ENCODE measurements around the gene FSD1L.
"Not testable (repeated sequence)": the region's sequence is repeated elsewhere in the genome, so short reads cannot be mapped to it uniquely, and the experiment has no call there.

Gene FSD1L

DNA sequence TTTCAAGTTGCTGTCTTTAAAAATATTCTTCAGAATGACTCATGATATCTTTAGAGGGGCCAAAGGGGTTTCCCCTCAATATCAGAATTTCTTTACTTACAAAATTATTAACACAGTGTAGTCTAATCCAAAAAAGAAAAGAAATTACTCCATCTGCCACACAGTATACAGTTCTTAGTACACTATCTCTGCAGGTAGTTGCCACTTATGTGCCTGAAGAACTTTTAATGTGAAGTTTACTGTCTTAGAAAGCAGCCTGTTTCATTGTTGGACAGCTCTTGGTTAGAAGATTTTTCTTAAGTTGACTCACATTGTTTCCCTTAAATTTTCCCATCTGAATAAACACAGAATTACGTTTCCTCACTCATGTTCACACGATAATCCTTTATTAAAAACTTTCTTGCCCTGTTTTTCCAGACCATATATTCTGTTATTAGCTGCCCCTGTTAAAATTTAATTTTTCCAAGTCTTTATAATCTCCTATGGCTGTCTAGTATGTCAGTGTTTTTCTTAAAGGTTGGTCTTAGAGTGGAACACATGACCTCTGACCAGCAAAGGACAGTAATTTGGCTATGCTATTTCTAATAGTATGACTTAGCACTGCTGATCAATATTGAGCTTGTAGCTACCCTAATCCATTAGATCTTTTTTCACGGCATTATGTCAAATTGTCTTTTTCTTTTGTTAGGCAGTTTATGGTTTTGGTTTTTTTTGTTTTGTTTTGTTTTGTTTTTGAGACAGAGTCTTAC, 88.3 kb downstream of the FSD1L start:
- no peak for DNase-seq (ENCODE audit: low spot score)
- in situ Hi-C loops (cut with MboI; ENCODE audit: low sequenced_read_pairs, unreplicated experiment) = no loop called here
- TF ChIP-seq, protein P1, sequence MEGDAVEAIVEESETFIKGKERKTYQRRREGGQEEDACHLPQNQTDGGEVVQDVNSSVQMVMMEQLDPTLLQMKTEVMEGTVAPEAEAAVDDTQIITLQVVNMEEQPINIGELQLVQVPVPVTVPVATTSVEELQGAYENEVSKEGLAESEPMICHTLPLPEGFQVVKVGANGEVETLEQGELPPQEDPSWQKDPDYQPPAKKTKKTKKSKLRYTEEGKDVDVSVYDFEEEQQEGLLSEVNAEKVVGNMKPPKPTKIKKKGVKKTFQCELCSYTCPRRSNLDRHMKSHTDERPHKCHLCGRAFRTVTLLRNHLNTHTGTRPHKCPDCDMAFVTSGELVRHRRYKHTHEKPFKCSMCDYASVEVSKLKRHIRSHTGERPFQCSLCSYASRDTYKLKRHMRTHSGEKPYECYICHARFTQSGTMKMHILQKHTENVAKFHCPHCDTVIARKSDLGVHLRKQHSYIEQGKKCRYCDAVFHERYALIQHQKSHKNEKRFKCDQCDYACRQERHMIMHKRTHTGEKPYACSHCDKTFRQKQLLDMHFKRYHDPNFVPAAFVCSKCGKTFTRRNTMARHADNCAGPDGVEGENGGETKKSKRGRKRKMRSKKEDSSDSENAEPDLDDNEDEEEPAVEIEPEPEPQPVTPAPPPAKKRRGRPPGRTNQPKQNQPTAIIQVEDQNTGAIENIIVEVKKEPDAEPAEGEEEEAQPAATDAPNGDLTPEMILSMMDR (IDR thresholded peaks at IDR 0.05; ENCODE audit: borderline replicate concordance, control extremely low read depth, extremely low read depth, insufficient read depth, missing control alignments) = no peak

- no peak for DNase-seq (ENCODE audit: low spot score)
- in situ Hi-C loops (cut with MboI; ENCODE audit: low sequenced_read_pairs, unreplicated experiment) = no loop called here
- TF ChIP-seq, protein P1 (IDR thresholded peaks at IDR 0.05; ENCODE audit: borderline replicate concordance, control extremely low read depth, extremely low read depth, insufficient read depth, missing control alignments) = no peak
Measured at GRCh38 chr9:105539452-105539851, 91.6 kb downstream of the FSD1L start.

DNA sequence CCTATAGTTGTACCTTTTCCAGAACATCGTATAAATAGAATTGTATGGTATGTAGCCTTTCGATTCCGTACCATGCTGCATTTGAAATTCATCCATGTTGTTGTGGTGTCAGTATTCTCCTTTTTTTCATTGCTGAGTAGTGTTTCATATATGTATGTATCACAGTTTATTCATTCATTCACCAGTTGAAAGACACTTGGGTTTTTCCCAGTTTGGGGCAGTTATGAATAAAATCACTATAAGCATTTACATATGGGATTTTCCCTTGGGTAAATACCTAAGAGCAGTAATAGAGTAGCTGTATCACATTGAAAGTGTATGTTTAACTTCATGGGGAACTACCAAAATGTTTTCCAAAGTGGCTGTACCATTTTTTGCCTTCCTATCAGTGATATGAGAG, 94.0 kb downstream of the FSD1L start:
- no peak for DNase-seq (ENCODE audit: low spot score)
- in situ Hi-C loops (cut with MboI; ENCODE audit: low sequenced_read_pairs, unreplicated experiment) = no loop called here
- TF ChIP-seq, protein P1 (IDR thresholded peaks at IDR 0.05; ENCODE audit: borderline replicate concordance, control extremely low read depth, extremely low read depth, insufficient read depth, missing control alignments) = no peak

DNA sequence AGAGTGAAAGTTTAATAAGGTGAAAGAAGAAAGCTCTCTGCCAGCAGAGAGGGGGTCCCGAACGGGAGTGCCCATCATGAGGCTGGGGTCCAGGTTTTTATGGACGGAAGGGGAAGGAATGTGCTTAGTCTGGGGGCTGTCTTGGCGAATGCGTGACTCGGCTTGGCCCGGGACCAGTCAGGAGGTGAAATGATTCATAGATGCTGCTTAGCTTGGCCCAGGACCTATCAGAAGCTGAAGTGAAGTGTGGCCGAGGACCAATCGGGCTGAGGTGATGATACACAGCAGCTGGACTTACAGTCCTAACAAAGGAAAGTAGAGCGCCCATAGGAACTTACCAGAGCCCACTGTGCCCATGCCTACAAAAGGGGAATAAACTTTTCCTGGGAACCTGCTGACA, 106.2 kb downstream of the FSD1L start:
- in situ Hi-C loops (cut with MboI; ENCODE audit: low sequenced_read_pairs, unreplicated experiment) = no loop called here
- DNase-seq (ENCODE audit: low spot score) = no peak
- TF ChIP-seq, protein P1 (IDR thresholded peaks at IDR 0.05; ENCODE audit: borderline replicate concordance, control extremely low read depth, extremely low read depth, insufficient read depth, missing control alignments) = no peak

- TF ChIP-seq, protein P1 (IDR thresholded peaks at IDR 0.05; ENCODE audit: borderline replicate concordance, control extremely low read depth, extremely low read depth, insufficient read depth, missing control alignments) = no peak
- DNase-seq (ENCODE audit: low spot score) = peak; percentile 91
- in situ Hi-C loops (cut with MboI; ENCODE audit: low sequenced_read_pairs, unreplicated experiment) = no loop called here
Measured at GRCh38 chr9:105557804-105558610, 110.2 kb downstream of the FSD1L start, which contains the start of gene FKTN. TSS of gene FKTN (plus strand) at chr9:105558131. CDS start at chr9:105575033, 16,902 bp downstream.

GRCh38 chr9:105572455-105572854, 124.6 kb downstream of the FSD1L start:
- TF ChIP-seq, protein P1 (IDR thresholded peaks at IDR 0.05; ENCODE audit: borderline replicate concordance, control extremely low read depth, extremely low read depth, insufficient read depth, missing control alignments) = no peak
- DNase-seq (ENCODE audit: low spot score) = no peak
- in situ Hi-C loops (cut with MboI; ENCODE audit: low sequenced_read_pairs, unreplicated experiment) = no loop called here

DNA sequence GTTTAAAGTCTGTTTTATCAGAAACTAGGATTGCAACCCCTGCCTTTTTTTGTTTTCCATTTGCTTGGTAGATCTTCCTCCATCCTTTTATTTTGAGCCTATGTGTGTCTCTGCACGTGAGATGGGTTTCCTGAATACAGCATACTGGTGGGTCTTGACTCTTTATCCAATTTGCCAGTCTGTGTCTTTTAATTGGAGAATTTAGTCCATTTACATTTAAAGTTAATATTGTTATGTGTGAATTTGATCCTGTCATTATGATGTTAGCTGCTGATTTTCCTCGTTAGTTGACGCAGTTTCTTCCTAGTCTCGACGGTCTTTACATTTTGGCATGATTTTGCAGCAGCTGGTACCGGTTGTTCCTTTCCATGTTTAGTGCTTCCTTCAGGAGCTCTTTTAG, 132.1 kb downstream of the FSD1L start:
- DNase-seq (ENCODE audit: low spot score); in situ Hi-C loops (cut with MboI; ENCODE audit: low sequenced_read_pairs, unreplicated experiment): not testable (repeated sequence)

DNA sequence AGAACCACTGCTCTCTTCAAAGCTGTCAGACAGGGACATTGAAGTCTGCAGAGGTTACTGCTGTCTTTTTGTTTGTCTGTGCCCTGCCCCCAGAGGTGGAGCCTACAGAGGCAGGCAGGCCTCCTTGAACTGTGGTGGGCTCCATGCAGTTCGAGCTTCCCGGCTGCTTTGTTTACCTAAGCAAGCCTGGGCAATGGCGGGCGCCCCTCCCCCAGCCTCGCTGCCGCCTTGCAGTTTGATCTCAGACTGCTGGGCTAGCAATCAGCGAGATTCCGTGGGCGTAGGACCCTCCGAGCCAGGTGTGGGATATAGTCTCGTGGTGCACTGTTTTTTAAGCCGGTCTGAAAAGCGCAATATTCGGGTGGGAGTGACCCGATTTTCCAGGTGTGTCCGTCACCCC, 133.7 kb downstream of the FSD1L start:
- in situ Hi-C loops (cut with MboI; ENCODE audit: low sequenced_read_pairs, unreplicated experiment) = not testable (repeated sequence)

More for the DNA sequence above, 133.7 kb downstream of the FSD1L start:
- DNase-seq (ENCODE audit: low spot score) = not testable (repeated sequence)

All from GM13976 (cell line).